Erythroblast (primary cell): ENCODE data around the gene TVP23A.
"Not testable (repeated sequence)": the region's sequence is repeated elsewhere in the genome, so short reads cannot be mapped to it uniquely, and the experiment has no call there.

ENCODE experiments used
- DNase-seq, 2 experiments: peaks; one replicate each; lab custom pipeline; 2025; lab: John Stamatoyannopoulos, UW
- GATA1 ChIP-seq: IDR thresholded peaks from 2 replicates; pipeline ENCODE4 v1.6.1; 2011; ENCODE audit warnings: low read depth, mild to moderate bottlenecking, control low read depth, low read length, moderate library complexity
- POLR2A ChIP-seq: IDR thresholded peaks from 2 replicates; pipeline ENCODE4 v1.6.1; 2011; ENCODE audit warnings: mild to moderate bottlenecking, low read length

The TVP23A gene

GRCh38 chr16:10791048-10791447 lies 27.5 kb downstream of the TVP23A start:
- TF ChIP-seq GATA1, result no peak
- no peak for TF ChIP-seq POLR2A
- DNase-seq, result no peak

DNA sequence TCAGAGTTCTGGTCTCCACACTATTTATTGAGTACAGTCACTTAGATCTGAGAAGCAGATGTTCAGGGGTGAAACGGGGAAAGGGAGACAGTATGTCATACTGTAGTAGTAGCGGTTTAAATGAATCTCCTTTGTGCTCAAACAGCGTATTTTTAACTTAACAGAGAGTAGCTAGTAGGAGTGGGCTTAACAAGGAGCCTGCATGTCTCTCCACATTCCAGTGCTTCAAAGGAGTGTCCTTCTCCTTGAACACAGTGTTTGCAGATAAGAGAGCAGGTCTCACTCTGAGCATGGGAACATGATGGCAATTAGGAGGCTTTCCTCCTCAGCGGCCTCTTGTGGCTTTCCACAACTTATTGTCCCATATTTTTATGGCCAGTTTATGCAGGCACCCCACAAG lies 30.0 kb downstream of the TVP23A start:
- DNase-seq, result not testable (repeated sequence)

DNA sequence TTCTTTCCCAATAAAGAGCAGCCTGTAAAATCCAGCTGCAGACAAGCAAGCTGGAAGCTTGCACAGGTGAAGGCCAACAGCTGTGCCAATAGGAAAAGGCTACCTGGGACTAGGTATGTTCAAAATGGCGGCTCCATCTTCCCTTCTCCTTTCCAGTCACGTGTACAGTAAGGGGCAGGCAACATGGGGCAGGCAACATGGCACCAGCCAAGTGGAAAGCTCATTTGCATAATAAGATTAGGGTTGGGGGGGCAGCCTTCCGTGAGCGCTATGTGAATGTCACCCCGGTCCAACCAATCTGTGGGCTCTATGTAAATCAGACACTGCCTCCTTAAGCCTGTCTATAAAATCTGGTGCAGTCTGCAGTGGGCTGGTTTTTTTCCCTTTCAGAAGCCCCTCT lies 31.3 kb downstream of the TVP23A start:
- DNase-seq, result no peak
- TF ChIP-seq POLR2A (no peak), GATA1 (no peak)

DNA sequence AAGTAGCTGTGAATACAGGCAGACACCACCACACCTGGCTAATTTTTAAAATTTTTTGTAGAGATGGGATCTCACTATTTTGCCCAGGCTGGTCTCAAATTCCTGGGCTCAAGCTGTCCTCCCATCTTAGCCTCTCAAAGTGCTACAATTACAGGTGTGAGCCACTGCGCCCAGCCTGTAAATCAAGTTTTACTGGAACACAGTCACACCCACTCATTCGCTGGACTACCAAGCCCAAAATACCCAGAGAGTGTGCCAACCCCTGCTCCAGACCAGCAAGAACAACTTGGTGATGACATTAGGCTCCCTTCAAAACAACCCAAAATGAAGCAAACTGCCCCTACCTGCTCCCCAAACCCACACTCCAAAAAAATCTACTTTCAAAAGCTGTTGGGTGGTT lies 36.0 kb downstream of the TVP23A start:
- no peak for DNase-seq
- TF ChIP-seq POLR2A, result no peak

DNA sequence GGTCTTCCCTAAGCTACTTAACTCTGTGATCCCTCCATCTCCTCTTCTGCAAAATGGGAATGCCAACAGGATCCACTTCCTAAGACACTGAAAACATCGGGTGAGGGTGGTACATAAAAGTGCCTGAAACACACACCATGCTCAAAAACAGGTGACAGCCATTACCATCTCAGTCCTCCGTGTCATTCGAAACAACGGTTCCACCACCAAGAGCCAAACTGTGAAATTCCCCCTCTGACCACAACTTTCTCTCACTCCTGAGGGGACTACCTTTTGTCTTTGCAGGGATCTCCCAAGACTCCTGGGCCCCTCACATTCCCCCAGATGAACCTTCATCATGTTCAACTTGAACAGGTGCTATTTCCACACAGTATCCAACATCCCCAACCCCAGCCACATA lies 38.0 kb downstream of the TVP23A start:
- no peak for DNase-seq
- TF ChIP-seq GATA1, result no peak
- TF ChIP-seq POLR2A, result no peak

GRCh38 chr16:10779908-10780307 lies 38.7 kb downstream of the TVP23A start:
- DNase-seq, result not testable (repeated sequence)

DNA sequence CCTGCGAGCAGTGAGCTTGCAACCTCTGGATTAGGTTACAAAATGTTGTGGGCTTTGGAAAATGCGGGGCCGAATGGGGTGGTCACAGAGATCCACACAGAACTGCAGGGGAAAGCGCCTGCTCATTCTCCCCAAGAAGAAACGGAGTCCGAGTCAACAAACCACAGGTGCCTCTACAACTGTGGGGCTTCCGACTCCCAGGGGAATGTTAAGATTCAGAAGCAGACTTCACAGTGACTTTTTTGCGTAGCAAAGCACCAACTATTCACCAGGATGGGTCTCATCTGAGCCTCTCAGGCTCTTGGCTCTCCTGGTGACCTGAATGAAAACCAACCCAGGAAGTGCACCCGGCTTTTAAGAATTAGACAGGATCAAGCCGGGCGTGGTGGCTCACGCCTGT lies 41.2 kb downstream of the TVP23A start:
- no peak for DNase-seq
- TF ChIP-seq POLR2A (no peak), GATA1 (no peak)

DNA sequence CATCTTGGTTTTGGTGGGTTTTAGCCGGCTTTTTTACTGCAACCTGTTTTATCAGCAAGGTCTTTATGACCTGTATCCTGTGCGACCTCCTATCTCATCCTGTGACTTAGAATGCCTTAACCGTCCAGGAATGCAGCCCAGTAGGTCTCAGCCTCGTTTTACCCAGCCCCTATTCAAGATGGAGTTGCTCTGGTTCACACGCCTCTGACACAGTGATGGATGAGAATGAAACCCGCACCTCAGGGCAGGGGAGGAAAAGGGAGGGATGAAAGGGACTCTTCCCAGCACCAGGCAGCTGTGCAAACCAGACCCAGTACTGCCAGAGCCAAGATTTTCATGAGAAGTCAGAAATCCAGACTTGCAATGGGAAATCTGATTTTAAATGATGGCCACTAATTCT lies 41.7 kb downstream of the TVP23A start:
- DNase-seq, result not testable (repeated sequence)

- no peak for TF ChIP-seq POLR2A
- TF ChIP-seq GATA1, result no peak
- no peak for DNase-seq
Observed at GRCh38 chr16:10776280-10776679, 42.3 kb downstream of the TVP23A start.

GRCh38 chr16:10770907-10771306 lies 47.7 kb downstream of the TVP23A start:
- no peak for TF ChIP-seq POLR2A
- TF ChIP-seq GATA1, result no peak
- DNase-seq, result no peak

- no peak for DNase-seq
- TF ChIP-seq POLR2A (no peak), GATA1 (no peak)
Observed at GRCh38 chr16:10769381-10769780, 49.2 kb downstream of the TVP23A start.

- no peak for TF ChIP-seq GATA1
- no peak for TF ChIP-seq POLR2A
- no peak for DNase-seq
Observed at GRCh38 chr16:10767127-10767526, 51.5 kb downstream of the TVP23A start.

GRCh38 chr16:10765772-10766171 lies 52.8 kb downstream of the TVP23A start:
- no peak for DNase-seq
- no peak for TF ChIP-seq GATA1
- no peak for TF ChIP-seq POLR2A

GRCh38 chr16:10763456-10763855 lies 55.1 kb downstream of the TVP23A start:
- no peak for TF ChIP-seq POLR2A
- TF ChIP-seq GATA1, result no peak

DNA sequence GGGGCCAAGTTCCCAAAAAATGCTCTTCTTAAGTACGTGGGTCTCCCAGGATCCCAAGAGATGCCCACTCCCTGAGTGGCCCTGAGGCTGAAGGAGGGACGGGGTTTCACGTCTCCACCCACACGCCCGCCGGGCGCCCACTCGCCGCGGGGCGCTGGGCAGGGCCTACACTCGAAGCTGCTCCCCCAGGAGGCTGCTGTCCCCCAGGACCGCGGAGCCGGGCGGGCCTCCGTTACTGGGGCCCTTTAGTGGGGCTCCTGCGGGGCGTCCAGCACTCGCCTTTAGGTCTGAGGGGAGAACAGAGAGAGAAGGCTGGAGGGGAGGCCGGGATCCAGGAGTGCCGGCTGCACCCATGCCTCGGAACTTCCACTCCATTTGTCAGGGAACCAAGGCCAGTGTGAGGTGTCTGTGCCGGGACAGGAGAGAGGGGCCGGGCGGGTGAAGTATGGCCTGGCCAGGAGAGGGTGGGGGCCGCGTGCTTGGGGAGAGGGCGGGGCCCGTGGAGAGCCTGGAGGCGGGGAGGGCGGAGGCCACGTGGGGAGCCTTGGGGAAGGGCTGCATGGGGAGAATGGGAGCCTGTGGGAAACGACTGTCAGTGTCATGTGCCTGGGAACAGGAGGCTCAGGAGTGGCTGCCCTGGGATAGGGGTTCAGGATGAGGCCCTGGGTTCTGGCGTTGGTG lies 56.1 kb downstream of the TVP23A start:
- DNase-seq, result no peak
- TF ChIP-seq GATA1 (no peak), POLR2A (no peak)

More at GRCh38 chr16:10763456-10763855, 55.1 kb downstream of the TVP23A start:
- DNase-seq, result no peak

DNA sequence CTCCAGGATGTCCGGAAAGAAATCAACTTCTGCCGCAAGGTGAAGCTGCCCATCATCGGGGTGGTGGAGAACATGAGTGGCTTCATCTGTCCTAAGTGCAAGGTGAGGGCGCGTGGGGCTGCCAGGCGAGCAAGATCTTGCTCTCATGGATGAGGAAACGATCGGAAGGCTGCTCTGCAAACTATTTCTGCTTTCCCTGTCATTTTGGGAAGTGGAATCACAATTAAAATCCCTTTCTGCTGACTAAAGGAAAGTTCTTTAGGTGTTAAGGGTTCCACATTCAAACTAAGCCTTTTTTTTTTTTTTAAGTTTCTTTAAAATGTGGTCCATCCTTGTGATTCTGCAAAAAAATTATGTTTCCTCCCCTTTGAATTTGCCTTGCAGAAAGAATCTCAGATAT lies 57.2 kb downstream of the TVP23A start:
- TF ChIP-seq GATA1 (no peak), POLR2A (no peak)
- no peak for DNase-seq
